Body of pancreas (tissue), 4 donors: ENCODE measurements around the gene PPP1R9A.

Experiments used
- POLR2A ChIP-seq, 3 donors: fragments of 450-650 bp; IDR thresholded peaks; one replicate each; pipeline ENCODE4 v1.6.1; 2016; ENCODE audit warnings: antibody characterized with exemption in 3 of 3, mild to moderate bottlenecking in 2 of 3
- TF ChIP-seq, protein P1 (sequence below), 7 experiments: fragments of 450-650 bp in 4 of 7; fragments of 200-600 bp in 3 of 7; sonication (generic) in 3 of 7; IDR thresholded peaks; one replicate each; pipeline ENCODE4 v1.5.1; 2016 to 2019; ENCODE audit warnings: antibody characterized with exemption in 7 of 7

DNA sequence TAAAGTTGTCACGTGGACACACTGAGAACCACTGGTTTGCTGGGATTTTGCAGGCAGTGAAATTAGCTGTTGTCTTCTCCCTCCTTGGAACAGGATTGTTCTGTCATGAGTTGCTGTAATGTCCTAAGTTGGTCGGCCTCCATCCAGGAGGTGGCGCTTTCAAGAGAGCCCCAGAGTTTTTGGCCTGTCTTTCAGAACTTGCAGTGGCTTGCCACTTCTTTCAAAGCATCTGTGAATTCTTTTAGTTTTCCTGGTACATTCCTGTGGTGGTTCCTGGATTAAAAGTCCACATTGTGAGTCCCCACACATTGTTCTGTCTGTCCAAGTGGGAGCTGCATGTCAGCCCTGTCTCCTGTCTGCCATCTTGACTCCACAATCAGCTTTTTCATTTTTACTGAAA is 283.1 kb downstream of the PPP1R9A start:
- TF ChIP-seq POLR2A (IDR thresholded peaks at IDR 0.05), result no peak
- TF ChIP-seq, protein P1, sequence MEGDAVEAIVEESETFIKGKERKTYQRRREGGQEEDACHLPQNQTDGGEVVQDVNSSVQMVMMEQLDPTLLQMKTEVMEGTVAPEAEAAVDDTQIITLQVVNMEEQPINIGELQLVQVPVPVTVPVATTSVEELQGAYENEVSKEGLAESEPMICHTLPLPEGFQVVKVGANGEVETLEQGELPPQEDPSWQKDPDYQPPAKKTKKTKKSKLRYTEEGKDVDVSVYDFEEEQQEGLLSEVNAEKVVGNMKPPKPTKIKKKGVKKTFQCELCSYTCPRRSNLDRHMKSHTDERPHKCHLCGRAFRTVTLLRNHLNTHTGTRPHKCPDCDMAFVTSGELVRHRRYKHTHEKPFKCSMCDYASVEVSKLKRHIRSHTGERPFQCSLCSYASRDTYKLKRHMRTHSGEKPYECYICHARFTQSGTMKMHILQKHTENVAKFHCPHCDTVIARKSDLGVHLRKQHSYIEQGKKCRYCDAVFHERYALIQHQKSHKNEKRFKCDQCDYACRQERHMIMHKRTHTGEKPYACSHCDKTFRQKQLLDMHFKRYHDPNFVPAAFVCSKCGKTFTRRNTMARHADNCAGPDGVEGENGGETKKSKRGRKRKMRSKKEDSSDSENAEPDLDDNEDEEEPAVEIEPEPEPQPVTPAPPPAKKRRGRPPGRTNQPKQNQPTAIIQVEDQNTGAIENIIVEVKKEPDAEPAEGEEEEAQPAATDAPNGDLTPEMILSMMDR (IDR thresholded peaks at IDR 0.05), result no peak
